ENCODE data around the gene MCC.
A peak's percentile ranks its signal among the peaks of the same experiment; 100 is the strongest.

MCC gene

GRCh38 chr5:113487781-113488644 is at the start of gene MCC:
Gene MCC, minus strand, starts transcription at chr5:113488453.
- no peak for DNase-seq (ENCODE audit: low read depth, low spot score)

DNA sequence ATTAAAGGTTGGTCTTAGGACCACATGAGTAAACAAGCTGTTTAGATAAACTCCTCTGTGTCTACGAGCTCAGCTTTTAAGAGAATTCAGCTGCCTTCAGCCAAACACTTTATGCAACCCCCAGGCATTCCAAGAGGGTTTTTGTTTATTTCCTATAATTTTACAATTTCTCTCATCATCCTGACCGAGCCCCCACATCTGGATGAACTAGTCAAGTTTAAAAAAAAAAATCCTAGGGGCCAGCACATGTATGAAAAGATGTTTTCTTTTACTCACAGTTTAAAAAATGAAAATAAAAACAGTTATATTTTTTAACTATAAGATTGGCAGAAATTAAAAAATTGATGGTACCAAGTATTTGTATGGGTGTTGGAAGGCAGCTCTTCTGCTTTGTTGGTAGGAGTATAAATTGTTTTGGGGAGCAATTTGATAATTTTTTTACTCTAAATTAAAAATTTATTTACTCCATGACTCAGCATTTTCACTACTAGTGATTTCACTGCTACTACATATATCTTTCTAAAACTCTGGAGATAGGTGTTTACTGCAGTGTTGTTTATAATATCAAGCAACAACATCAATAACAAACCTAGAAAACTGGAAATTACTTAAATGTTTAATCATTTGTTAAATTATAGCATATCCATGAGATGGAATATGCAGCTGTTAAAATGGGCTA is 43.4 kb upstream of the MCC start:
- DNase-seq (ENCODE audit: low read depth, low spot score) = no peak

- DNase-seq (ENCODE audit: low read depth, low spot score) = no peak
Observed at GRCh38 chr5:113527746-113528145, 39.5 kb upstream of the MCC start.

DNA sequence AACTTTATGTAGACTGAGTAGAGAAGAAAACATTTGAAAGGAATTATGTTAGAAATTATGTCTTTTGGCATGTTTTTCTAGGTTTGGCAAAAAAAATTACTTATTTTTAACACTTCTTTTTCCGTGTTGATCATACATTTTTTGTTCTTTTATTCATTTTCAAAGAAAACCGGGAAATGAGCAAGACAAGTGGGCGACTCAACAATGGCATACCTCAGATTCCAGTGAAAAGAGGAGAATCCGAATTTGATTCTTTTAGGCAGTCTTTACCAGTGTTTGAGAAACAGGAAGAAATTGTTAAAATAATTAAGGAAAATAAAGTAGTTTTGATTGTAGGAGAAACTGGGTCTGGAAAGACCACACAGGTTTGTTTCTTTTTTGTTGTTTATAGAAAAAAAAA is 38.2 kb upstream of the MCC start:
- DNase-seq (ENCODE audit: low read depth, low spot score) = no peak

DNA sequence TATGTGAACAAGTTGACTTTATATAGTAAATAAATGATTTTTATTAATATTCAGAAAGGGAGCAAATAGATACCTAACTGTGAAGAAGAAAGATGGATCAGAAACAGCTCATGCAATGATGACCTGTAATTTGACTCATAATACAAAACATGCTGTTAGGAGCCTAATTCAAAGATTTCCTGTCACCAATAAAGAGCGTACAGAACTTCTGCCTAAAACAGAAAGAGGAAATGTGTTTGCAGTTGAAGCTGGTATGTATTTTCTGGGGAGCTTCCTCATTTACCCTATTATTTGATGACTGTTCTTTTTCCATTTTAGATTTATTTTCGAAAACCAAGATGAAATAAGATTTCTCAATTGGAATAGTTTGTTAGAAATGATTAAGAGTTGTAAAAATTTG is 36.7 kb upstream of the MCC start:
- no peak for DNase-seq (ENCODE audit: low read depth, low spot score)

GRCh38 chr5:113523168-113523567 is 34.9 kb upstream of the MCC start:
- DNase-seq (ENCODE audit: low read depth, low spot score) = no peak

GRCh38 chr5:113520899-113521298 is 32.6 kb upstream of the MCC start:
- DNase-seq (ENCODE audit: low read depth, low spot score) = no peak

DNA sequence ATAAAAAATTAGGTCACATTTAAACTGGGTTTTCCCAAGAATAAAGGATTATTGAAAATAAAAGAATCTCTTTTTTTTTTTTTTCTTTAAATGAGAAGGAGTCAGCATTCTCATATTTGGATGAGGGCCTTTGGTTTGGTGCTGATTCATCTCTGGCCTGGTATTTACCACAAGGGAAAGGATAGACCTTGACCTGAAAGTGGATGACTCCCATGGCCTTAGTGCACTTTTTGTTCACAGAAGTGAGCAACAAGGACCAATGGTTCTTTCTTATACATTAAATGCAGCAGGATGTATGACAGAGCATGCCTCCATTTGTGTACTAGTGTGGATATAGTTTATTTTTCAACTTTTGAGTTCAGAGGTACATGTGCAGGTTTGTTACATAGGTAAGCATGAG is 32.2 kb upstream of the MCC start:
- DNase-seq (ENCODE audit: low read depth, low spot score) = no peak

GRCh38 chr5:113519412-113519811 is 31.2 kb upstream of the MCC start:
- DNase-seq (ENCODE audit: low read depth, low spot score) = no peak

DNA sequence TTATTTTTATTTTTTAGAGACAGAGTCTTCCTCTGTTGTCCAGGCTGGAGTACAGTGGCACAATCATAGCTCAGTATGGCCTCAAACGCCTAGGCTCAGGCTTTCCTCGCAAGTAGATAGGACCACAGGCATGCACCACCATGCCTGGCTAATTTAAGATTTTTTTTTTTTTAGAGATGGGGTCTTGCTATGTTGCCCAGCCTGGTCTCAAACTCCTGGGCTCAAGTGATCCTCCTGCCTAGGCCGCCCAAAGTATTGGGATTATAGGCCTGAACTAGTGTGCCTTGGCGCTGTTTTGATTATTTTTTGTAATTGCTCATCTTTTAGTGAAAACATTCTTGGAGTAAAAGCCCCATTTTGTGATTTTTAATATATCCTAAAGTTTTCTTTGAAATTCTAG is 30.6 kb upstream of the MCC start:
- DNase-seq (ENCODE audit: low read depth, low spot score) = no peak

DNA sequence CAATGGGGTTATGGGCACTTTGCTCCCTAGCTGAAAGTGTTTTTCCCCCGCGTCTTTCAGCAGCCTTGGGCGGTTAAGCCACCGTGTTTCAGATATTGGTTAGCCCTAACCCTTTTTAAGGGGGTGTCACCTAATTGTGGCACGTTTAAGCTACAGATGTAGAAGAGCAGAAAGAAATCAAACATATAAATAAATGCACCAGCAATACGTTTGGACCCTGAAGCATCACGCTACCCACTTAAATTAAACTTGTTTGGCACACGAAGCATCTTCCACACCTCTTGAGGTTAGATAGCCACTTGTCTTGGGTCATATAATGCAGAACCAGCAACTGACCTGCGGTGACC is 26.0 kb upstream of the MCC start:
- DNase-seq (ENCODE audit: low read depth, low spot score) = no peak

GRCh38 chr5:113513384-113514288 is 25.4 kb upstream of the MCC start, which contains the start of gene YTHDC2:
Gene YTHDC2, plus strand, starts transcription at chr5:113513694. Its CDS starts 202 bp downstream, at chr5:113513896.
- peak; percentile 79 for DNase-seq (ENCODE audit: low read depth, low spot score)

- DNase-seq (ENCODE audit: low read depth, low spot score) = no peak
Observed at GRCh38 chr5:113512341-113512740, 24.1 kb upstream of the MCC start.

GRCh38 chr5:113510836-113511451 is 22.7 kb upstream of the MCC start:
- no peak for DNase-seq (ENCODE audit: low read depth, low spot score)

GRCh38 chr5:113508756-113509155 is 20.5 kb upstream of the MCC start:
- no peak for DNase-seq (ENCODE audit: low read depth, low spot score)

DNA sequence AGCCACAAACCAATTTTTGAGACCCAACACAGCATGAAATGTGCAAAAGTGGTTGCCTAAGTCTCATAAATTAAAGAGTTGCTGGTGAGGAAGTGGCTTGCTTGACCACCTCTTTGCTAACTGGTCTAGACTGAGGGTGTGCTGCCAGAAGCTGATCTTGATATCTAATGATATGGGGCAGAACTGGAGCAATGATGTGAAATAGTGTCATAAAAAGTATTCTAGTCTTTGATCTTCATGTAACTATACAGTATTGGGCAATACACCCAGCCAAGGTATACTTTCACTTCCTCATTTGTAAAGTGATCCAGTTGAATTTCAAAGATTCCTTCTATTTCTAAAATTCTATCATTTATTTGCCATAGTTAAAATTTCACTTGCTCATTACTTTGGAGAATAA is 19.3 kb upstream of the MCC start:
- no peak for DNase-seq (ENCODE audit: low read depth, low spot score)

GRCh38 chr5:113505181-113505580 is 16.9 kb upstream of the MCC start:
- DNase-seq (ENCODE audit: low read depth, low spot score) = no peak

DNA sequence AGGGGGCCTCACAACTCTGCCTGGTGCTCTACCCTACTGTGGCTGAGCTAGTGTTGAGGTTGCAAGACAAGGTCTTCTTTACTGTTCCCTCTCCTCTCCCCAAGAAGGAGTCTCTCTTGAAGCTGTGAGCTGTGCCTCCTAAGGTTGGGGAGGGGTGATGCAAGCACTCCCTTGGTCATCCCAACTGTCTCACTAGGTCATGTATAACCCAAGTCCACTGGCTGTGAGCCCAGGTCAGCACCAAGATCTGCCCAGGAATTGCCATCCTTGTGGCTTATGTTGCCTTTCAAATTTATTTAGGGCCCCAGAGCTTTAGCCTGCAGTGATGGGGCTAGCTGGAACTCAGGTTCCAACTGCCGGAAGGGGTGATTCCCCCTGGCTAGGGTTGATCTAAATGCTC is 14.9 kb upstream of the MCC start:
- DNase-seq (ENCODE audit: low read depth, low spot score) = no peak

DNA sequence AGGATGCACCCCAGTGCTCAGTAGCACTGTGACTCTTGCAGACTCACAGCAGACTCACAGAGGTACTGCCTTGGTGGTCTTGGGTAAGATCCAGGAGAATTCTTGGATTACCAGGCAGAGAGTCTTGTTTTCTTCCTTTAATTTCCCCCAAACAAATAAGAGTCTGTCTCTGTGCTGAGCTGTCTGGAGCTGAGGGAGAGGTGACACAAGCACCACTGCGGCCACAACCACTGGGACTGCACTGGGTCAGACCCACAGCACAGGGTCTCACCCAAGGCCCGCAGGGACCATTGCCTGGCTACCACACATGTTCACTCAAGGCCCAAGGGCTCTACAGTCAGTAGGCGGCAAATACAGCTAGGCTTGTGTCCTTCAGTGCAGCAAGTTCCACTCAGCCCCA is 13.8 kb upstream of the MCC start:
- no peak for DNase-seq (ENCODE audit: low read depth, low spot score)

DNA sequence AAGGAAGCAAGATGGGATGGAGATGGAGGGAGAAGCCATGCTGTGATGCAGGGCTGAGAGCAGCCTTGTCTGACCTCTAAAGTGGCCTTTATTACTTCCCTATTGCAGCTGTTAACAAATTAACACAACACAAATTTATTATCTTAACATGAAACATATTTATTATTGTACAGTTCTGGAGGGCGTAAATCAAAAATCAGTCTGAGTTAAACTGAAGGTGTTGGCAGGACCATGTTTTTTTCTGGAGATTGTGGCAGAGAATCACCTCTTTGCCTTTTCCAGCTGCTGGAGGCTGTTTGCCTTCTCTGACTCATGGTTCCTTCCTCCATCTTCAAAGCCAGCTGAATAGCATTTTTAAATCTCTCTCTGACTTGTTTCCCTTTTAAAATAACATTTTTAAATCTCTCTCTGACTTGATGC is 7.2 kb upstream of the MCC start:
- DNase-seq (ENCODE audit: low read depth, low spot score) = no peak

DNA sequence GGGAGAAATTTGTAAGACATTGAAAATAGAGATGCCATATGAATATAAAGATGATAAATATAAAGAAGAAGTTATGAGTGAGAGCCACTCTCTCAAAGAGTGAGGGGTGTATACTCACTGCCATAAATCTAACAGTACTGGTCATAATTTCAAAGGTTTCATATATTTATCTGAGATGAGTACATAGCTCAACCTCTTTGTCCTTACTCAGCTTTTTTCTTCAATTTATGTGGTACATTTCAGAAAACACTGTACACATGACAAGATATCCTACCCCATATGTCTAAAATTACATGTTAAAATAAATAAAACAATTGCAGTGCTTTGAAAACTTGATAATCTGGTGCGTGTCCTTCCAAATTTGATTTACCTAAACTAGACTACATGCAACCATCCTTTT is 5.2 kb upstream of the MCC start:
- DNase-seq (ENCODE audit: low read depth, low spot score) = no peak

GRCh38 chr5:113491022-113491421 is 2.8 kb upstream of the MCC start:
- DNase-seq (ENCODE audit: low read depth, low spot score) = no peak

Data from activated naive CD8-positive, alpha-beta T cell treated with anti-CD3 and anti-CD28 coated beads, Interleukin-2, amount 50 U/mL, for 16 hours (primary cell).